Stimulated activated CD4-positive, alpha-beta T cell treated with anti-CD3 and anti-CD28 coated beads, TNF-alpha, amount 100 ng/mL, for 24 hours (primary cell): Measurements from ENCODE around the gene MAP3K4.

Source experiments
- DNase-seq, 3 experiments: peaks; one replicate each; pipeline ENCODE4 v3.0.0-alpha.2; 2020; ENCODE audit warnings: low read depth in 3 of 3

MAP3K4 gene

GRCh38 chr6:161127071-161127740, 135.6 kb downstream of the MAP3K4 start:
- DNase-seq: no peak

- DNase-seq: no peak
Observed at GRCh38 chr6:161128230-161128629, 136.7 kb downstream of the MAP3K4 start.

- DNase-seq: peak in 2 of 3 experiments; percentile 9 to 39
Observed at GRCh38 chr6:161128680-161129196, 137.2 kb downstream of the MAP3K4 start.

GRCh38 chr6:161130541-161130940, 139.0 kb downstream of the MAP3K4 start:
- DNase-seq: no peak

- no peak for DNase-seq
Observed at GRCh38 chr6:161130967-161131766, 139.6 kb downstream of the MAP3K4 start.

GRCh38 chr6:161132384-161132783, 140.8 kb downstream of the MAP3K4 start:
- DNase-seq: no peak

- DNase-seq: no peak
Observed at GRCh38 chr6:161133963-161134362, 142.4 kb downstream of the MAP3K4 start.

GRCh38 chr6:161134550-161135298, 143.2 kb downstream of the MAP3K4 start:
- DNase-seq: no peak

- DNase-seq: no peak
Observed at GRCh38 chr6:161135695-161136591, 144.4 kb downstream of the MAP3K4 start.

GRCh38 chr6:161136655-161137054, 145.1 kb downstream of the MAP3K4 start:
- DNase-seq: no peak

- no peak for DNase-seq
Observed at GRCh38 chr6:161137320-161137719, 145.8 kb downstream of the MAP3K4 start.

- DNase-seq: no peak
Observed at GRCh38 chr6:161137839-161138542, 146.4 kb downstream of the MAP3K4 start.

- no peak for DNase-seq
Observed at GRCh38 chr6:161138543-161139303, 147.2 kb downstream of the MAP3K4 start.

- no peak for DNase-seq
Observed at GRCh38 chr6:161139304-161139765, 147.8 kb downstream of the MAP3K4 start.

- DNase-seq: no peak
Observed at GRCh38 chr6:161139766-161140553, 148.4 kb downstream of the MAP3K4 start.

GRCh38 chr6:161140554-161140875, 148.9 kb downstream of the MAP3K4 start:
- DNase-seq: no peak

- no peak for DNase-seq
Observed at GRCh38 chr6:161141173-161141572, 149.6 kb downstream of the MAP3K4 start.

- DNase-seq: no peak
Observed at GRCh38 chr6:161142957-161143296, 151.4 kb downstream of the MAP3K4 start.
